HG03280 (cell line): ENCODE data around the gene IGLL1.
"Not testable (repeated sequence)": the region's sequence is repeated elsewhere in the genome, so short reads cannot be mapped to it uniquely, and the experiment has no call there.

Source experiments
- ATAC-seq: cut with Tn5 transposase; IDR thresholded peaks from one replicate; pipeline ENCODE4 v1.9.1; 2021; ENCODE audit warnings: mild to moderate bottlenecking, moderate library complexity; ENCODE audit not compliant: unreplicated experiment

Gene IGLL1

GRCh38 chr22:23579870-23580575, at the start of gene IGLL1:
Gene IGLL1, minus strand, starts transcription at chr22:23580290. Its CDS starts 100 bp downstream, at chr22:23580190.
- ATAC-seq = no peak

DNA sequence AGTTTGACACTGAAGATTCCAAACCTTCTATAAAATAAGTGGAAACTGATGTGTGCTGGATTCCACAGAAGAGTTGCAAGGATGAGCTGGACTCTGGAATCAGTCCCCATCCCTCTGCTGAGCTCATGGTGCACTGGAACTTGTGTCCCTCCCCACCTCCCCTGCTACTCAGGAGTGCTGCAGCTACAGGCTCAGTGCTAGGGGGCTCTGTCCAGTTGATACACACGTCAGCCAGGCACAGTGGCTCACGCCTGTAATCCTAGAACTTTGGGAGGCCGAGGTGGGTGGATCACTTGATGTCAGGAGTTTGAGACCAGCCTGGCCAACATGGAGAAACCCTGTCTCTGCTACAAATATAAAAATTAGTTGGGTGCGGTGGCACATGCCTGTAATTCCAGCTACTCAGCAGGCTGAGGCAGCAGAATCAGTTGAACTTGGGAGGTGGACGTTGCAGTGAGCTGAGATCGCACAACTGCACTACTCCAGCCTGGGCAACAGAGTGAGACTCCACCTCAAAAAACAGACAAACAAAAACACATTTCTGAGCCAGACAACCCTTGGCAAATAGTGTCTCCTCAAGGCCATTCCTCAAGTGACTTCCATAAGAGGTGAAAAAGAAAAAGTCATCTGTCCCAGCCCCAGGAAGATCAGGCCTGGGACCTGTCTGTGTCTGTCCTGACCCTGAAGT, 48.1 kb upstream of the IGLL1 start:
- not testable (repeated sequence) for ATAC-seq

DNA sequence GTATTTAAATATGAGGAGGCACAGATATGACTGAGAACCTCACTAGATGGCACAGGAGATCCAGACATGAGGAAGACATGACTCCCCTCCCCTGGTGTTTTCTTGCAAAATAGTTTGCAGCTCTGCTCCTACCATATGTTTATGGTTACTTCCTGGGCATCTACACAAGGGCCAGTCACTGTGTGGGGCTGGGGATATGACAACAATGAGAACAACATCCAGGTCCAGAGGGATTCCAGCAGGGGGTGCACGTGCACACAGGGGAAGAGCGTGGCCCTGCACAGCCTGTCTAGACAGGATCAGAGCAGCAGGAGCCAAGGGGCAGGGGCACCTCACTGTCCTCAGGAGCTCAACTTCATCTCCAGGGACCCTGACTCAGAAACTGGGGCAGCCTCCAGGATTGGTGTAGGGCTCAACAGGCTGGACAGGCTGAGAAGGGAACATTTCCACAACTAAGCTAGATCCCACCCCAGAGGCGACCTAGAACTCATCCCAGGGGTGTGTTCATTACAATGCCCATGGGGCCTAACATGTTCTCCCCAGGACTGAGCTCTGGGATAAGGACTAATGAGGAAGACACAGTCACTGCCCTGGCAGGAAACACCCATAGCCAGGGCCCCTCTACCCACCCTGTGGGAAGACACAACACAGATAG, 47.4 kb upstream of the IGLL1 start:
- ATAC-seq = not testable (repeated sequence)

DNA sequence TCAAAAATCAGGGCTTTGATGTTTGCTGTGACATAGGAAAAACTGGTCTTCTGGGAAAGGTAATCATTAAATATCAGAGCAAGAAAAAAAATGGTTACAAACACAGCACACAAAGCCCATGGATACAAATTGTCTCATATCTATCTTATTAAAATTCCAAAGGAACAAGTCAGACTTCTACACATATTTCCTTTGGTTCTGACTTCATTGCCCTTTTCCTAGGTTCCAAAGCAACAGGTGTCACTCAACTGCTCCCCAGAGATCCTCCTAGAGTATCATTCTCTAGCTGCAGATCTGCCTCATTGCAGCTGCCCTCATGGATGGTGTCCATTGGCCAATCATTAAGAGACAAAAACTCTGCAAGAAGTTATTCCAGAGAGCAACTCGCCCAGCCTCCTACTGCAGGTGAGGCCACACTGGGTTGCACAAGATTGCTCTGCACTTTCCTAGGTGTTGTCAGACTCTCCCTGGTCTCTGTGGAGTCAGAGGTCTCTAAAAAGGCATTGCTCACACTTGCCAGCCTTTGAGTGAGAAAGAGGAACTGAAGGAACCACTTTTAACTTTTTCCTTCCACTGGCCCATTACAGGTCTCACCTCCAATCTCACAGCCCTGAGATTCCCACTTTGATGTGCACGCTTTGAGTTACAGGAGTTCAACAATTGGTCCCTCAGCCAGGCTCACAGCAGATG, 46.3 kb upstream of the IGLL1 start:
- no peak for ATAC-seq

DNA sequence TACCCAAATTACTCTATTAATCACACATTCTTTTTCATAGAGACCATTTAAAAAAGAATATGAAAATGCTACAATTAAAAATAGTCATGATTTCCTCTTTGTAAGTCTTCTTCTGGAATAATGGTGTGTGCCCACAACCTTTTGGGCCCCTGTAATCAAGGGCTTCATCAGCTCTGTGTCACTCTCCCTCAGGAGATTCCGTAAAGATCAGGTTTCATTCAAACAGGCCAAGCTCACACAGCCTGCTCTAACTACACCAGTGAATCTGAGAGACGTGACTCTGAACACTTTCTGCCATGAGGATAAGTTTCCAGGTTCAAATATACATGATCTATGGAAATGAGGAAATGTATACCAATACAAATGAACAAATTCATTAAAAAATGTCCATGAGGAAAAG, 42.5 kb upstream of the IGLL1 start:
- no peak for ATAC-seq

- ATAC-seq = not testable (repeated sequence)
These were observed 41.8 kb upstream of the IGLL1 start for GRCh38 chr22:23621916-23622315.

DNA sequence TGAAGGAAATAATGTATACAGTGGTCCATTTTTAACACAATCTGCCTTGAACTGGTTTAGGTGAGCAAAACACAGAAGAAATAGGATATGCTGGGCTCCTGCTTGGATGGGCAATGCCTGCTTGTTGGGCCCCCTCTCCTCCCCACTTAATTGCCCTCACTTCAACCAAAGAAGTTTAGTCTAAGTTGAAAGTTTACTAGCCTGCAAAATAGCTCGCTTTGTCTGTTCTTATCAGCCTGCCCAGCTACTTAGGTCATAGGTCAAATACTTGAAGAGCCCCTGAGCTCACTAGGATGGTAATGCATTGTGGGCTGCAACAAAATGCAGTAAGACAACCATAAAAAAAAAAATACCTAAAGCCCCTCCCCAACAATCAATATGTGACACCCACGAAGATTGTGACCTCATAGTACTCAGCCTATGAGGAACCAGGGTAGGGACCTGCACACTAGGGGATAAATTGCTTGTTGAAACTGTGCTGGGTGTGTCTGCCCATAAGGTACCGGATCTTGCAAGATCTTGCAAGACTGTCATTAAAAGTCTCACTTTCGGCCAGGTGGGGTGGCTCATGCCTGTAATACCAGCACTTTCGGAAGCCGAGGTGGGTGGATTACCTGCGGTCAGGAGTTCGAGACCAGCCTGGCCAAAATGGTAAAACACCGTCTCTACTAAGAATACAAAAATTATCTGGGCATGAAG, 41.1 kb upstream of the IGLL1 start:
- no peak for ATAC-seq

GRCh38 chr22:23613193-23613972, 33.3 kb upstream of the IGLL1 start:
- ATAC-seq = no peak

DNA sequence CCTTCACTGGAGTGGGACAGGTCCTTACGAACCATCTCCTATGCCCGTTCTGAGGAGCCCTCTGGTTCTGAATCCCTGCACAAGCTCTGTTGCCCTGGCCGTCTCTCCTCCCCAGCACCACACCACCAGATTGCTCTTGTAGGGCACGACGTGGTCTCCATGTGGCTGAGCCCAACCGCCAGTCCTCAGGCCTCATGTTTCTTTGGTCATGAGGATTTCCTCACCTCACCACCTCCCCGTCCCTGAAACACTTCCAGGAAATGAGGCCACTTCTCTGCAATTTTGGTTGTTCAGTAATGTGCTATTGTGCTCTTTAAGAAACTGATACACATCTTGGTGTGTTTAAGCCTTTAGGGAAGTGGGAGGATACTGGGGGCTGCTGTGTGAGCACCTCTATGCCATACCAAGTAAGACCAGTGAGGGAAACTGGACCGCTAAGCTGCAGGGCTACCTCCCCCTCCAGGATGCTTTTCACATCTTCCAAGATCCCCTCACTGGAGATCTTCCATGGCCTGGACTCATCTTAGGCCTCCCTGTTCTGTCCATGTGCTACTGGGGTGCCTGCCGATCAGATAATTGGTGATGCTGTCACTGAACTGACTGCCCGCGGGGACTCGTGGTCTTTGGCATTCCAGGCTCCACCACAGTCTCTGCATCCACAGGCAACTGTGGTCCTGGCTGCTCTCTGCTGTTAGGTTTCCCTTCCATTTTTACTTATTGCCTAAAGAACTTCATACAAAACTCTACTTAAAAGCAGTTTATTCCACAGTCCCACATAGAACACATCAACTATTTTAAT, 30.1 kb upstream of the IGLL1 start:
- no peak for ATAC-seq

- ATAC-seq = no peak
These were observed 28.5 kb upstream of the IGLL1 start for GRCh38 chr22:23608583-23608982.

GRCh38 chr22:23606204-23607131, 26.4 kb upstream of the IGLL1 start:
- no peak for ATAC-seq

DNA sequence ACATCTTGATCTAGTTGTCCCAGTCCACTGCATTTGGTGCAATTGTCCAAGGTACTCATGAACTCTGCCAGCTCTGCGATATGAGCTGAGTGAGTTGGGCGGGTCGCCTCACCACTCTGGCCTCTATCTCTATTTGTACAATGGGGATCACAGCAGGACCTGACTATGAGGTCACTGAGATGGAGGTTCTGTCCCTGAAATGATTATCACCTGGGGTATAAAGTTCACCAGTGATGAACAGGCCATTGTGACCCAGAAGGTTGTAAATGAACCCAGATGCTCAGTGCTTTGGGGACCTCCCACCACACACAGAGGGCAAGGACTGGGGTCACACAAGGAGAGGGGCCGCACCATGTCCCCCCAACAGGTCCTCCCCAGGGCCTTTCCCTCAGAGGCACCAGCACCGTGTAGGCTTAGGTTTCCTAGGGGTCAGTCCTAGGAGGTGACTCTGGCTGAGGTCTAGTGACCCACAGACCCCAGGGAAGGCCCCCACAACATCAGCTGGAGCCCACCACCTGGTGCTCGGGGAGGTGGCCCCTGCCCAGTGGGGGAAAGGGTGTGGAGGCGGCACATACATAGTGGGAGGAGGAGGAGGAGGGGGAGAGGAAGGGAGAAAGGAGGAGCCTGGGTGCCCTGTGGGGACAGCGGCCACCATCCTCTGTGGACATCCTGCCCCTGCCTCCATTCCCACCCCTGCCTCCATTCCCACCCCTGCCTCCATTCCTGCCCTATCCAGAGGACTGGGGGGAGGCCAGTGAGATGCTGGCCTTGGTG, 25.0 kb upstream of the IGLL1 start:
- no peak for ATAC-seq

- ATAC-seq = no peak
These were observed 23.2 kb upstream of the IGLL1 start for GRCh38 chr22:23603266-23603665.

DNA sequence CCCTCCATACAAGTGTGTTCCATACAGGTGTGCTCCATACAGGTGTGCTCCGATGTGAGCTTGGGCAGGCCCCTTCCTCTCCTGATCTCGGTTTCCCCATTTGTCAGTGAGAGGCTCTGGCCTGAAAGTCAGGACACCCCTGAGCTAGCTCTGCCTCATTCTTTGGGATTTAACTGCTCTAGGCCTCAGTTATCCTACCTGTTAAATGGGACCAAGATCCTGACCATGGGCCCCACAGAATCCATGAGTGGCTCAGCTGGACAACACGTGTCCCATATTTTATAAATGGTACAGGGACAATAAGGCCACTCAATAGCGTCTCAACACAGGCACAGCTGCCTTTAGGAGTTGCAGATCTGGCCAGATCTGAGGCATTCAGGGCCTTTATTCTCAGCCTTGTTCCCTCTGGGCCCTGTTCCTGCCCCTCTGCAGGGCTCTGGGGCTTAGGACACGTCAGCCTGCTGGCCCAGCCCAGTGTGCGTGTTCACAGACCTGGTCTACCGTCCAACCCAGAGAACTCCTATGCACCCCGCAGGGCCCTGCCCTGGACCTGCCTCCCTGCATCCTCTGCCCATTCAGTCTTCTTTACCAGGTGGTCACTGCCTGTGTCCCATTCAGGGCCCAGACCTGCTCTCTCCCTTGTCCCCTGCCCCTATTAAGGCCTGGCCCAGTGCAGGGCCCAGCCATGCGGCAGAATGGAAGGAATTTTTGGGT, 18.9 kb upstream of the IGLL1 start:
- ATAC-seq = no peak

DNA sequence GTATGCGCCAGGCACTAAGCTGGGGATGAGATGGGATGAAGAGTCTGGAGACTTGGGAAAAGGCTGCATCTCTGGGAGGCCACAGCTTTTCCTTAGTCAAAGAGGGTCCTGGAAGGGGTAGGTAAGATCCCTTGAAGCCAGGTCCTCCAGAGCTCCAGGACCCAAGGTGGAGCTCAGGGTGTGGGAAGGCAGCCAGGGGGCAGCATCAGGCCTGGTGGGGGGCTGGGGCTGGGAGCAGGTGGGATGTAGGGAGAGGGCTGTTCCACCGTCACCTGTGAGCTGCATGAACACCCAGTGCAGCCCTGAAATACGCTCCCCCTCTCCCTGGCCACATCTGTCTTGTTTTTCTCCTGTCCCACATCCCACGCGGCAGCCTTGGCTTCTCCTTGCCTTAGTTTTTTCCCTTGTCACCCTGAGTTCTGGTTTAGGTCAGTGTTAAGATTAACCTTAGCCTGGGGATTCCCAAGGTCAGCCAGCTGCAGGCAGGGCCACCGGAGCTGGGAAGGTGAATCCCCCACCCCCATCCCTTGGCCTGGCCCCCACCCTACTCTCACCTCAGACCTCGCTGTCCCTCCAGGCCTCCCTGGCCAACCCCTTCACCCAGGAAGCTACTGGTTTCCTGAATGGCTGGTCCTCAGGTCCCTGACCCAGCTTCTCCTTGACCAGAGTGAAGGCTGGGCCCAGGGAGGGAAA, 17.6 kb upstream of the IGLL1 start:
- not testable (repeated sequence) for ATAC-seq

GRCh38 chr22:23595904-23596303, 15.8 kb upstream of the IGLL1 start:
- not testable (repeated sequence) for ATAC-seq
